ENCODE data around the gene PRIM2.
"Not testable (repeated sequence)": the region's sequence is repeated elsewhere in the genome, so short reads cannot be mapped to it uniquely, and the experiment has no call there.

DNA sequence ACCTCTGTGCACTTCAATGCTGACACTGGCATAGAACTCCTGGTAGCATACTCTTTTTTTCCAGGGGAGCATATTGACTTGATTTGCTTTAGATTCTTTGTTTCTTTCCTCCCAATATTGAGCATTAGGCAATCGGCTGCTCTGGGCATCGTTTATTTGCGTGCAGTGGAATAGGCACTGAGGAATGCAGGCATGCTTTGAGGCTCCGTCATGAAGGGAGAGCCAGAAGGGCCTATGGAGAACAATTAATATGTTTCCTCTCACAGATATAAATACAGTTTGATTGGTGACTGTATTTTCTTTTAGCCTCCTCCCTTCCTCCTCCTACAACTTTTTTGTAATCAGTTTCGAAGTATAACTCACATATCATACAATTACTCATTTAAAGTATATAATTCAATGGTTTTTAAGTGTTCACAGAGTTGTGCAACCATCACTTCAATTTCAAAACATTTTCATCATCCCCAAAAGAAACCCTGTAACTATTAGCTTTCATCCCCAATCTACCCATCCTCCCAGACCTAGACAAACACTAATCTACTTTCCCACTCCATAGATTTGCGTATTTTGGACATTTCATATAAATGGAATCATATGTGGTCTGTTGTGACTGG is 157.5 kb downstream of the PRIM2 start:
- TF ChIP-seq CTCF, POLR2A (IDR thresholded peaks at IDR 0.05): not testable (repeated sequence)
